Body of pancreas (tissue), 4 donors: ENCODE measurements around the gene SLC49A4.

Experiments
- CTCF ChIP-seq, 7 experiments: fragments of 450-650 bp in 4 of 7; fragments of 200-600 bp in 3 of 7; sonication (generic) in 3 of 7; IDR thresholded peaks; one replicate each; pipeline ENCODE4 v1.5.1; 2016 to 2019; ENCODE audit warnings: antibody characterized with exemption in 7 of 7
- POLR2A ChIP-seq, 3 donors: fragments of 450-650 bp; IDR thresholded peaks; one replicate each; pipeline ENCODE4 v1.6.1; 2016; ENCODE audit warnings: antibody characterized with exemption in 3 of 3, mild to moderate bottlenecking in 2 of 3

- TF ChIP-seq CTCF (IDR thresholded peaks at IDR 0.05) (no peak), POLR2A (IDR thresholded peaks at IDR 0.05) (no peak)
Measured at GRCh38 chr3:122767540-122768372, 27.1 kb upstream of the SLC49A4 start.
